Measurements from ENCODE around the gene FAIM2. TPM values are rescaled to one million over a fixed set of nuclear protein-coding genes. Genes with fewer than 3 reads are reported as not detected.

Gene FAIM2
- total and polyA plus RNA-seq, 10 of the 15 experiments (the other 5 are each of a cell fraction or from before 2014, with no cell fraction given), result not detected

DNA sequence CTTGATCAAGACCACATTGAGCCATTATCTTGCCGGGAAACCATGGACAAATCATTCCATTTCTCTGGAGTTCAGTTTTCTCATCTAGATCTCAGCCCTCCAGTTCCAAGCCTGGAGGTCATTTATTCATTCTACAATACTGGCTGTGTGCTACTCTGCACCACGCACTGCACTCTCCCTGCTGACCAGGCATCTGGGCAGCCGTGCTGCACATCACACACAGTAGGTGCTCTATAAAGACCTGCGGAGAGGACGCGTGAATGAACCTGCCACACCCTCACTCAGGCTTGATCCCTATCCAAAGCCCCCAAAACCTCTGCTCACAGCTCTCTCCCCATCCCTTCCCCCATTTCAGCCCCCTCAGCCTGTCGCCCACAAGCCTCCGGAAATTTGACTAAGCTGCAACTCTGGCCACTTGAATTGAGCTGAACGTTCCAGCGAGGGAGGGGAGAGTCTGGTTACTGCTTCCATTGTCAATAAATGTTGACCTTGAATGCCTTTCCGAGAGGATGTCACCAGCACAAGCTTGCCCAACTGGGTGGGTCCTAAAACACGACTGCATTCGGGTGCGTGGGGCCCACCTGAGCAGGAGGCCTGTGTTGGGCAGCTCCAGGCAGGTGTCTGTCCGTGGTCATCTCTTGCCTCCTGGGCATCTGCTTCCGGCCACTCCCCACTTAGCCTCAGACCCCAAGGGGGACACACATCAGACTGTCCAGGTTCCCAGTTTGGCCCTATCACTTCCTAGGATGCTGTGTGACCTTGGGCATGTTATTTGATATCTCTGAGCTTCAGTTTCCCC is 17.8 kb downstream of the FAIM2 start:
- in situ Hi-C loops (cut with MboI), result no loop called here
- ChIA-PET POLR2A (no interaction called here), RAD21 (ENCODE audit: unreplicated experiment) (no interaction called here)

More for the DNA sequence above, 17.8 kb downstream of the FAIM2 start:
- WGBS (ENCODE audit: insufficient coverage, insufficient replicate concordance, low lambda C conversion rate, missing lambda C conversion rate), result 44% methylated on average over 16 of the region's 16 CpGs
- no peak for ATAC-seq
- Histone ChIP-seq H2AFZ (ENCODE audit: control insufficient read depth, low read depth, low read length) (no peak overlapping the region), H3K4me1 (ENCODE audit: control insufficient read depth, insufficient read depth, low read length) (no peaks in the 10 kb centered on the region), H3K27me3 (replicated peaks in 1 of 2; ENCODE audit: control insufficient read depth in 2 of 2, insufficient read depth in 2 of 2, low read length in 1 of 2) (peaks cover 0 to 3% of the 10 kb centered on the region in 2 experiments; a peak in 2 of 4 replicates), H3K36me3 (ENCODE audit: control insufficient read depth in 2 of 2, insufficient read depth in 2 of 2, low read length in 1 of 2) (no peaks in the 10 kb centered on the region), H3K9ac (ENCODE audit: control insufficient read depth, insufficient read depth, low read length) (no peak overlapping the region), H4K20me1 (ENCODE audit: control insufficient read depth, insufficient read depth) (no peaks in the 10 kb centered on the region), H3K79me2 (ENCODE audit: control insufficient read depth, insufficient read depth, low read length) (no peaks in the 10 kb centered on the region), H3K27ac (ENCODE audit: control insufficient read depth, insufficient read depth) (no peak overlapping the region), H3K4me2 (ENCODE audit: control insufficient read depth, insufficient read depth) (no peak overlapping the region), H3K4me3 (no peak overlapping the region), H3K9me3 (replicated peaks; ENCODE audit: control insufficient read depth, insufficient read depth, low read length) (no peaks in the 10 kb centered on the region)
- ChIA-PET SMC1A (ENCODE audit: uncharacterized antibody, unreplicated experiment) (no interaction called here), CTCF (interaction anchor here (1.9 kb wide), 1 partner anchor 59 kb away, joined by 6 read pairs; no protein-coding TSS in a partner anchor)
- no peak for DNase-seq (ENCODE audit: low read depth, low spot score)
- TF ChIP-seq, protein P1, sequence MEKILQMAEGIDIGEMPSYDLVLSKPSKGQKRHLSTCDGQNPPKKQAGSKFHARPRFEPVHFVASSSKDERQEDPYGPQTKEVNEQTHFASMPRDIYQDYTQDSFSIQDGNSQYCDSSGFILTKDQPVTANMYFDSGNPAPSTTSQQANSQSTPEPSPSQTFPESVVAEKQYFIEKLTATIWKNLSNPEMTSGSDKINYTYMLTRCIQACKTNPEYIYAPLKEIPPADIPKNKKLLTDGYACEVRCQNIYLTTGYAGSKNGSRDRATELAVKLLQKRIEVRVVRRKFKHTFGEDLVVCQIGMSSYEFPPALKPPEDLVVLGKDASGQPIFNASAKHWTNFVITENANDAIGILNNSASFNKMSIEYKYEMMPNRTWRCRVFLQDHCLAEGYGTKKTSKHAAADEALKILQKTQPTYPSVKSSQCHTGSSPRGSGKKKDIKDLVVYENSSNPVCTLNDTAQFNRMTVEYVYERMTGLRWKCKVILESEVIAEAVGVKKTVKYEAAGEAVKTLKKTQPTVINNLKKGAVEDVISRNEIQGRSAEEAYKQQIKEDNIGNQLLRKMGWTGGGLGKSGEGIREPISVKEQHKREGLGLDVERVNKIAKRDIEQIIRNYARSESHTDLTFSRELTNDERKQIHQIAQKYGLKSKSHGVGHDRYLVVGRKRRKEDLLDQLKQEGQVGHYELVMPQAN (conservative IDR thresholded peaks at IDR 0.05), result no peak
- no peak for TF ChIP-seq POLR2AphosphoS5 (IDR thresholded peaks at IDR 0.05; ENCODE audit: low read length)
- TF ChIP-seq, protein P2, sequence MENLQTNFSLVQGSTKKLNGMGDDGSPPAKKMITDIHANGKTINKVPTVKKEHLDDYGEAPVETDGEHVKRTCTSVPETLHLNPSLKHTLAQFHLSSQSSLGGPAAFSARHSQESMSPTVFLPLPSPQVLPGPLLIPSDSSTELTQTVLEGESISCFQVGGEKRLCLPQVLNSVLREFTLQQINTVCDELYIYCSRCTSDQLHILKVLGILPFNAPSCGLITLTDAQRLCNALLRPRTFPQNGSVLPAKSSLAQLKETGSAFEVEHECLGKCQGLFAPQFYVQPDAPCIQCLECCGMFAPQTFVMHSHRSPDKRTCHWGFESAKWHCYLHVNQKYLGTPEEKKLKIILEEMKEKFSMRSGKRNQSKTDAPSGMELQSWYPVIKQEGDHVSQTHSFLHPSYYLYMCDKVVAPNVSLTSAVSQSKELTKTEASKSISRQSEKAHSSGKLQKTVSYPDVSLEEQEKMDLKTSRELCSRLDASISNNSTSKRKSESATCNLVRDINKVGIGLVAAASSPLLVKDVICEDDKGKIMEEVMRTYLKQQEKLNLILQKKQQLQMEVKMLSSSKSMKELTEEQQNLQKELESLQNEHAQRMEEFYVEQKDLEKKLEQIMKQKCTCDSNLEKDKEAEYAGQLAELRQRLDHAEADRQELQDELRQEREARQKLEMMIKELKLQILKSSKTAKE (IDR thresholded peaks at IDR 0.05; ENCODE audit: low read depth, poor library complexity, severe bottlenecking), result no peak
- TF ChIP-seq RUNX3 (IDR thresholded peaks at IDR 0.05; ENCODE audit: low read length), result no peak
- no peak for TF ChIP-seq SREBF1 (IDR thresholded peaks at IDR 0.05; ENCODE audit: low read length)
- TF ChIP-seq CHD2 (IDR thresholded peaks at IDR 0.05; ENCODE audit: borderline replicate concordance, low read depth, low read length), result no peak
- no peak for TF ChIP-seq FOXK2 (IDR thresholded peaks at IDR 0.05)
- no peak for TF ChIP-seq RB1 (IDR thresholded peaks at IDR 0.05; ENCODE audit: borderline replicate concordance)
- TF ChIP-seq, protein P3, sequence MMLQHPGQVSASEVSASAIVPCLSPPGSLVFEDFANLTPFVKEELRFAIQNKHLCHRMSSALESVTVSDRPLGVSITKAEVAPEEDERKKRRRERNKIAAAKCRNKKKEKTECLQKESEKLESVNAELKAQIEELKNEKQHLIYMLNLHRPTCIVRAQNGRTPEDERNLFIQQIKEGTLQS (IDR thresholded peaks at IDR 0.05; ENCODE audit: borderline replicate concordance, extremely low read depth, low read depth, low read length), result no peak
- TF ChIP-seq, protein P4, sequence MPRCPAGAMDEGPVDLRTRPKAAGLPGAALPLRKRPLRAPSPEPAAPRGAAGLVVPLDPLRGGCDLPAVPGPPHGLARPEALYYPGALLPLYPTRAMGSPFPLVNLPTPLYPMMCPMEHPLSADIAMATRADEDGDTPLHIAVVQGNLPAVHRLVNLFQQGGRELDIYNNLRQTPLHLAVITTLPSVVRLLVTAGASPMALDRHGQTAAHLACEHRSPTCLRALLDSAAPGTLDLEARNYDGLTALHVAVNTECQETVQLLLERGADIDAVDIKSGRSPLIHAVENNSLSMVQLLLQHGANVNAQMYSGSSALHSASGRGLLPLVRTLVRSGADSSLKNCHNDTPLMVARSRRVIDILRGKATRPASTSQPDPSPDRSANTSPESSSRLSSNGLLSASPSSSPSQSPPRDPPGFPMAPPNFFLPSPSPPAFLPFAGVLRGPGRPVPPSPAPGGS (IDR thresholded peaks at IDR 0.05; ENCODE audit: borderline replicate concordance, insufficient read depth, low read depth, low read length, poor library complexity, severe bottlenecking), result no peak
- TF ChIP-seq, protein P5, sequence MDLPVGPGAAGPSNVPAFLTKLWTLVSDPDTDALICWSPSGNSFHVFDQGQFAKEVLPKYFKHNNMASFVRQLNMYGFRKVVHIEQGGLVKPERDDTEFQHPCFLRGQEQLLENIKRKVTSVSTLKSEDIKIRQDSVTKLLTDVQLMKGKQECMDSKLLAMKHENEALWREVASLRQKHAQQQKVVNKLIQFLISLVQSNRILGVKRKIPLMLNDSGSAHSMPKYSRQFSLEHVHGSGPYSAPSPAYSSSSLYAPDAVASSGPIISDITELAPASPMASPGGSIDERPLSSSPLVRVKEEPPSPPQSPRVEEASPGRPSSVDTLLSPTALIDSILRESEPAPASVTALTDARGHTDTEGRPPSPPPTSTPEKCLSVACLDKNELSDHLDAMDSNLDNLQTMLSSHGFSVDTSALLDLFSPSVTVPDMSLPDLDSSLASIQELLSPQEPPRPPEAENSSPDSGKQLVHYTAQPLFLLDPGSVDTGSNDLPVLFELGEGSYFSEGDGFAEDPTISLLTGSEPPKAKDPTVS (IDR thresholded peaks at IDR 0.05; ENCODE audit: low read depth, low read length), result no peak
- TF ChIP-seq CHD4 (IDR thresholded peaks at IDR 0.05), result no peak
- TF ChIP-seq NFIC (IDR thresholded peaks at IDR 0.05; ENCODE audit: low read depth, low read length), result no peak
- no peak for TF ChIP-seq ZNF622 (IDR thresholded peaks at IDR 0.05)
- TF ChIP-seq KDM1A (IDR thresholded peaks at IDR 0.05; ENCODE audit: borderline replicate concordance), result no peak
- BruUV-seq (replicated peaks), result no TSS peak
- no peak for FAIRE-seq
- intact Hi-C loops (cut with micrococcal nuclease; ENCODE audit: unreplicated experiment), result no loop called here

All from GM12878 (cell line).